Trophoblast cell (in vitro differentiated cells and primary cell): ENCODE measurements around the gene NABP1.

Experiments used
- DNase-seq, 2 donors: peaks; one replicate each; pipeline ENCODE4 v3.0.0-alpha.2; 2016
- H2AFZ ChIP-seq: 2 replicates; pipeline ENCODE4 v1.6.1; 2013; ENCODE audit warnings: low read length, moderate library complexity, mild to moderate bottlenecking; ENCODE audit not compliant: insufficient read depth, poor library complexity
- H2AK5ac ChIP-seq: 2 replicates; pipeline ENCODE4 v1.6.1; 2013; ENCODE audit warnings: mild to moderate bottlenecking, low read length
- H2BK120ac ChIP-seq: 2 replicates; pipeline ENCODE4 v1.6.1; 2013; ENCODE audit warnings: low read length, mild to moderate bottlenecking, moderate library complexity; ENCODE audit not compliant: insufficient read depth, poor library complexity
- H2BK12ac ChIP-seq: 2 replicates; pipeline ENCODE4 v1.6.1; 2013; ENCODE audit warnings: mild to moderate bottlenecking, low read length, moderate library complexity
- H2BK5ac ChIP-seq: 2 replicates; pipeline ENCODE4 v1.6.1; 2013; ENCODE audit warnings: low read length, low read depth, moderate library complexity, mild to moderate bottlenecking; ENCODE audit not compliant: poor library complexity
- H3K14ac ChIP-seq: 2 replicates; pipeline ENCODE4 v1.6.1; 2013; ENCODE audit warnings: mild to moderate bottlenecking, low read length
- H3K18ac ChIP-seq: 2 replicates; pipeline ENCODE4 v1.6.1; 2013; ENCODE audit warnings: mild to moderate bottlenecking, low read length
- H3K23ac ChIP-seq: 2 replicates; pipeline ENCODE4 v1.6.1; 2013; ENCODE audit warnings: low read length
- H3K27ac ChIP-seq: 2 replicates; pipeline ENCODE4 v1.5.1; 2013; ENCODE audit warnings: low read depth, mild to moderate bottlenecking, inconsistent platforms, low read length, moderate library complexity
- H3K27me3 ChIP-seq: 2 replicates; pipeline ENCODE4 v1.6.1; 2013; ENCODE audit warnings: inconsistent platforms, mild to moderate bottlenecking, low read length, moderate library complexity; ENCODE audit not compliant: insufficient read depth
- H3K36me3 ChIP-seq, 2 experiments: 1 replicate in 1 of 2; 2 replicates in 1 of 2; pipeline ENCODE4 v1.6.1; 2013; ENCODE audit warnings: low read length in 2 of 2, mild to moderate bottlenecking in 2 of 2, moderate library complexity in 1 of 2; ENCODE audit not compliant: insufficient read depth in 2 of 2, control insufficient read depth in 1 of 2
- H3K4ac ChIP-seq: 2 replicates; pipeline ENCODE4 v1.6.1; 2013; ENCODE audit warnings: low read depth, mild to moderate bottlenecking, low read length, moderate library complexity
- H3K4me1 ChIP-seq, 2 experiments: 1 replicate in 1 of 2; 2 replicates in 1 of 2; pipeline ENCODE4 v1.6.1; 2013; ENCODE audit warnings: low read length in 2 of 2, mild to moderate bottlenecking in 2 of 2, moderate library complexity in 1 of 2; ENCODE audit not compliant: insufficient read depth in 2 of 2, control insufficient read depth in 1 of 2
- H3K4me2 ChIP-seq: 2 replicates; pipeline ENCODE4 v1.6.1; 2013; ENCODE audit warnings: inconsistent platforms, mild to moderate bottlenecking, low read length, moderate library complexity
- H3K4me3 ChIP-seq: 2 replicates; pipeline ENCODE4 v1.5.1; 2013; ENCODE audit warnings: mild to moderate bottlenecking, low read depth, low read length, inconsistent platforms
- H3K79me1 ChIP-seq: one replicate; pipeline ENCODE4 v1.6.1; 2013; ENCODE audit warnings: low read length
- H3K79me2 ChIP-seq: 2 replicates; pipeline ENCODE4 v1.6.1; 2013; ENCODE audit warnings: low read length, mild to moderate bottlenecking; ENCODE audit not compliant: control insufficient read depth, insufficient read depth, poor library complexity
- H3K9ac ChIP-seq: 2 replicates; pipeline ENCODE4 v1.6.1; 2013; ENCODE audit warnings: mild to moderate bottlenecking, low read length
- H3K9me3 ChIP-seq: 2 replicates; pipeline ENCODE4 v1.6.1; 2013; ENCODE audit warnings: low read depth, mild to moderate bottlenecking, control low read depth, inconsistent platforms, low read length; ENCODE audit not compliant: insufficient read depth
- H4K12ac ChIP-seq: 2 replicates; pipeline ENCODE4 v1.6.1; 2013; ENCODE audit warnings: low read depth, mild to moderate bottlenecking, low read length, moderate library complexity
- H4K8ac ChIP-seq: 2 replicates; pipeline ENCODE4 v1.6.1; 2013; ENCODE audit warnings: low read depth, mild to moderate bottlenecking, low read length, moderate library complexity
- H4K91ac ChIP-seq: one replicate; pipeline ENCODE4 v1.6.1; 2013; ENCODE audit warnings: low read depth, mild to moderate bottlenecking, low read length, moderate library complexity
- WGBS: extraction: QIAGEN DNeasy Blood & Tissue Kit; methylation state at CpG from one replicate; pipeline ENCODE4 v1.1.7; 2013; ENCODE audit warnings: missing lambda C conversion rate; ENCODE audit not compliant: insufficient read length, insufficient coverage; ENCODE audit errors: extremely low coverage; 5-methylcytosine and 5-hydroxymethylcytosine counted together

Gene NABP1

DNA sequence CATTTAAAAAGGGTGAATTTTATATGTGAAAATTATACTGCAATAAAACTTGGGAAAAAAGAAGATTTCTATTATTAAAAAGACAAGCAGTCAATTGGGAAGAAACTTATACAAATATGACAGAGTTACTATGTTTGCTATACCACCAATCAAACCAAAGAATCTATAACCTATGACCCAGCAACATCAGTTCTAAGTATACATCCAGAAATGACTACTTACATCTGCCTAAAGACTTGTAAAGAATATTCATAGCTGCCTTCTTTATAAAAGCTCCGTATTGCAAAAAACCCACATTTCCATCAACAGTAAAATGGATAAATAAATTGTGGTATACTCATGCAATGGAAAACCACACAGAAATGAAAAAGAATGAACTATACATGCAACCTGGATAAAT lies 32.9 kb upstream of the NABP1 start:
- Histone ChIP-seq H2BK5ac (no peak overlapping the region), H2AFZ (no peak overlapping the region), H2AK5ac (no peak overlapping the region), H3K18ac (no peak overlapping the region), H3K4me2 (no peak overlapping the region), H3K9ac (no peak overlapping the region), H3K23ac (no peak overlapping the region), H2BK12ac (no peak overlapping the region), H3K36me3 (no peaks in the 10 kb centered on the region), H3K27ac (no peak overlapping the region), H4K8ac (no peak overlapping the region), H3K4me1 (peaks cover 5 to 10% of the 10 kb centered on the region in 2 experiments), H3K79me2 (no peaks in the 10 kb centered on the region), H3K79me1 (peaks cover 10% of the 10 kb centered on the region), H4K91ac (no peak overlapping the region), H3K4me3 (no peak overlapping the region), H3K9me3 (no peaks in the 10 kb centered on the region), H4K12ac (no peak overlapping the region), H3K27me3 (no peaks in the 10 kb centered on the region), H3K14ac (no peak overlapping the region), H3K4ac (no peak overlapping the region), H2BK120ac (no peak overlapping the region)
- DNase-seq = no peak
- WGBS = no CpG with 5 or more reads among the region's 1 CpG

DNA sequence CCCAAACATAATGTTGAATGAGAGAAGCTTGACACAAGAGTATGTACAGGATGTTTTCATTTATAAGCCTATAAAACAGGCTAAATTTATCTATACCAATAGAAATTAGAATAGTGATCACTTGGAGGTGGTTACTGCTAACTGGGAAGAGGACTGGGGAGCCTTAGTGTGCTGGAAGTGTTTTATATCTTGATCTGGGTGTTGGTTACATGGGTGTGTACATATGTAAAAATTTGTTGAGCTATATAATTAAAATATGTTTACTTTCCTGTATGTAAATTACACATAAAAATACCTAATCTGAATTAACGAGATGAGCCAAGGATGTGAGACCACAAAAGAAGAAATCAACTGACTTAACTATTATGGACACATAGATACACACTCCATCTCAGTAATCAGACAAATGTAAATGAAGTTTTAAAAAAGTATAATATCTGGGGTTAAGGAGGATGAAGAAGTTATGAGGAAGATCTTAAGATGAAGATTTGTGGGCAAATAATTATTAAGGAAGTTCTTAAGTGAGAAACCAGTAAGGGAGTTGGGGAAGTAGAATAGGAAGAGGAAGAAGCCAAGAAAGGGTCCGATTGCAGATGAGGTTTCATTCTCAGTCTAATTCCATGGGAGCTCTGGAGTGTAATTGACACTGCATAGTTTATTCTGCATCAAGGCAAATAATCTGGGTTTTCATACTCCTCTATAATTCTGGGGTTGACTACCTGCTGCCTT lies 32.3 kb upstream of the NABP1 start:
- H3K79me2 ChIP-seq = no peaks in the 10 kb centered on the region
- no peaks in the 10 kb centered on the region for H3K27me3 ChIP-seq
- no peak overlapping the region for H3K27ac ChIP-seq
- H3K18ac ChIP-seq = no peak overlapping the region
- H2BK5ac ChIP-seq = no peak overlapping the region
- no peak overlapping the region for H4K12ac ChIP-seq
- no peak overlapping the region for H2BK120ac ChIP-seq
- H3K36me3 ChIP-seq = no peaks in the 10 kb centered on the region
- H4K91ac ChIP-seq = no peak overlapping the region
- H3K4me2 ChIP-seq = no peak overlapping the region
- H3K4me3 ChIP-seq = no peak overlapping the region
- H3K23ac ChIP-seq = no peak overlapping the region
- peaks cover 5 to 8% of the 10 kb centered on the region in 2 experiments for H3K4me1 ChIP-seq
- no peak overlapping the region for H3K4ac ChIP-seq
- H3K79me1 ChIP-seq = peaks cover 10% of the 10 kb centered on the region
- no peak overlapping the region for H2AK5ac ChIP-seq
- H3K9ac ChIP-seq = no peak overlapping the region
- H4K8ac ChIP-seq = no peak overlapping the region
- H2AFZ ChIP-seq = no peak overlapping the region
- DNase-seq = no peak
- H2BK12ac ChIP-seq = no peak overlapping the region
- no peak overlapping the region for H3K14ac ChIP-seq
- WGBS = no CpG with 5 or more reads among the region's 2 CpGs
- no peaks in the 10 kb centered on the region for H3K9me3 ChIP-seq

DNA sequence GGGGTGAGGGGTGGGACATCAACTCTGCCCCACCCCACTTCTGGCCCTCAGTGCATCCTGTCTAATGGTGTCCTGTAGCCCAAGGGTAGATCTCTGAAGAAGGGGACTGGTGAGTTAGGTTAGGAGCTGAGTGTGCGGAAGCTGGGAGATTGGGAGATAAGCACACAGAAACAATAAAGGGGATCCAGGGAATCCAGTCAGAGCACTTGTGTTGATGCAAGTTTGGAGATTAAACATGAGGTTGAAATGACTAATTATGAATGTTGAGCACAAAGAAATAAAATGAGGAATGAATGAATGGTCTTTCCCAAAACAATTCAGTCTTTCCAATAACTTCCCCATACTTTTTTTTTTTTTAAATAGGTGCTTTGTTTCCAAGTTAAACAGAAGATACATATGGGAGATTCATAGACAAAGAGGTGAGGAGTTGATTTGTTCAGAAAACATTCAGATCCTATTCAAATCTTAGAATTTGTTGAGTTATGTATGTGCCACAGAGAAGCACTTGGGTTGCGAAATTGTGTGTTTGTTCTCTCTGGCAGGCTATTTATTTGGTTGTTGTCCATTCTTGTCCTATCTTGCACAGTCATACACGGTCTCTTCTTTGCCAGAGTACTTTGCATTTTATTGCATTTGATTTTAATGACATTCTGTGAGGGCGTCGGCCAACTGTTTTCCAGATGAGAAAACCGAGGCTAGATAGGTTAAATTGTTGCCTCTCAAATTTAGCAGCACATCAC lies 31.6 kb upstream of the NABP1 start:
- Histone ChIP-seq H2BK120ac (no peak overlapping the region), H3K14ac (no peak overlapping the region), H4K8ac (no peak overlapping the region), H2AK5ac (no peak overlapping the region), H3K18ac (no peak overlapping the region), H3K4me1 (peaks cover 5 to 8% of the 10 kb centered on the region in 2 experiments), H2AFZ (no peak overlapping the region), H4K91ac (no peak overlapping the region), H3K9ac (no peak overlapping the region), H3K23ac (no peak overlapping the region), H3K36me3 (no peaks in the 10 kb centered on the region), H3K4me2 (no peak overlapping the region), H3K27ac (peak overlapping the region; percentile 42), H3K4me3 (no peak overlapping the region), H3K9me3 (no peaks in the 10 kb centered on the region), H3K79me1 (peaks cover 10% of the 10 kb centered on the region), H2BK12ac (no peak overlapping the region), H3K79me2 (no peaks in the 10 kb centered on the region), H2BK5ac (no peak overlapping the region), H3K4ac (no peak overlapping the region), H3K27me3 (no peaks in the 10 kb centered on the region), H4K12ac (no peak overlapping the region)
- no peak for DNase-seq
- no CpG with 5 or more reads among the region's 6 CpGs for WGBS

DNA sequence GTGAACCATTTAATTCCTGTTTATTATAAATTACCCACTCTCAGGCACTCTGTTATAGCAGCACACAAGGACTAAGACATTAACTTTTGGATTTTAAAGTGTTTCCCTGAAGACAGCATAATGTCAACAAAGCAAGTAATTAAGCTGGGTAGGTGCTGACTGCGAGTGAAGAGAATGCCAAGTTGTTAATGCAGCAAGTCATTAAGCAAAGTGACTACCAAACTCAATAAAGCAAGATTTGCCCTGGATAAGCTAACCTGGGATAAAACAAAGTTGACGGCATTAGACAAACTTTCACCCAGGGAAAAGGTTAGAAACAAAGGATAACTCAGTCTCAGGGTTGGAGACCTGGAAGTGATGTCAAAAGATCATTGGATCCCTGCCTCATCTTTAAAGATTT lies 28.4 kb upstream of the NABP1 start:
- Histone ChIP-seq H4K12ac (no peak overlapping the region), H3K4ac (no peak overlapping the region), H3K23ac (no peak overlapping the region), H2BK120ac (no peak overlapping the region), H3K9ac (no peak overlapping the region), H2BK12ac (peak overlapping the region; percentile 66), H3K9me3 (no peaks in the 10 kb centered on the region), H4K91ac (no peak overlapping the region), H3K14ac (no peak overlapping the region), H2AFZ (no peak overlapping the region), H3K36me3 (no peaks in the 10 kb centered on the region), H3K4me1 (peaks cover 3 to 8% of the 10 kb centered on the region in 2 experiments), H3K27ac (no peak overlapping the region), H3K4me2 (no peak overlapping the region), H4K8ac (no peak overlapping the region), H3K79me1 (peaks cover 8% of the 10 kb centered on the region), H3K4me3 (no peak overlapping the region), H3K18ac (no peak overlapping the region), H2BK5ac (no peak overlapping the region), H2AK5ac (no peak overlapping the region), H3K79me2 (no peaks in the 10 kb centered on the region), H3K27me3 (no peaks in the 10 kb centered on the region)
- DNase-seq = no peak
- no CpG with 5 or more reads among the region's 2 CpGs for WGBS
